NCI-H526 (cell line): ENCODE measurements around the gene VSIG8.
"Not testable (repeated sequence)": the region's sequence is repeated elsewhere in the genome, so short reads cannot be mapped to it uniquely, and the experiment has no call there.

ENCODE experiments used
- DNase-seq, 2 experiments: peaks; one replicate each; lab custom pipeline; 2025; lab: John Stamatoyannopoulos, UW

The VSIG8 gene

DNA sequence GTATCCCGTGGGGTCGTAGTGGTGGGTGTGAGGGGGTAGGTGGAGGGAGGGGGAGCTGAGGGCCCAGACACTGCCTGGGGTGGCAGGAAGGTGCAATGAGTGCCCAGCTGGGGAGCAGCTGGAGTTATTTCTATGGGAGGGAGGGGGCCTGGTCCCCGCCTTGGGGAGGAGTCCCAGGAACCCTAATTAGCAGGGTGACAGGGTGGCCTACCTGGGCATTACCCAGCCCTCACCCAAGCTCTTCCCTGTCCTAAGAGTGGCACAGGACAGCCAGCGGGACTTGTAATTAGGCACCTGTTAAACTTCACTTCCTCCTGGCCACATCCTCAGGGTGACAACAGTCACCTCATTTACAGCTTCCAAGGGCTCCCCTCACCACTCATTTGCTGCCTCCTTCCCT lies at the start of gene VSIG8:
Gene VSIG8, minus strand, starts transcription at position 101 of the 400 bp plus-strand sequence. CDS start 136 bp downstream, outside the sequence.
- DNase-seq: no peak

GRCh38 chr1:159911326-159912070 lies 49.0 kb upstream of the VSIG8 start:
- DNase-seq: no peak

GRCh38 chr1:159908031-159908940 lies 45.8 kb upstream of the VSIG8 start:
- DNase-seq: no peak

- DNase-seq: no peak
Observed at GRCh38 chr1:159906960-159907359, 44.5 kb upstream of the VSIG8 start.

- not testable (repeated sequence) for DNase-seq
Observed at GRCh38 chr1:159904036-159904435, 41.6 kb upstream of the VSIG8 start.

- DNase-seq: no peak
Observed at GRCh38 chr1:159902541-159902940, 40.1 kb upstream of the VSIG8 start.

DNA sequence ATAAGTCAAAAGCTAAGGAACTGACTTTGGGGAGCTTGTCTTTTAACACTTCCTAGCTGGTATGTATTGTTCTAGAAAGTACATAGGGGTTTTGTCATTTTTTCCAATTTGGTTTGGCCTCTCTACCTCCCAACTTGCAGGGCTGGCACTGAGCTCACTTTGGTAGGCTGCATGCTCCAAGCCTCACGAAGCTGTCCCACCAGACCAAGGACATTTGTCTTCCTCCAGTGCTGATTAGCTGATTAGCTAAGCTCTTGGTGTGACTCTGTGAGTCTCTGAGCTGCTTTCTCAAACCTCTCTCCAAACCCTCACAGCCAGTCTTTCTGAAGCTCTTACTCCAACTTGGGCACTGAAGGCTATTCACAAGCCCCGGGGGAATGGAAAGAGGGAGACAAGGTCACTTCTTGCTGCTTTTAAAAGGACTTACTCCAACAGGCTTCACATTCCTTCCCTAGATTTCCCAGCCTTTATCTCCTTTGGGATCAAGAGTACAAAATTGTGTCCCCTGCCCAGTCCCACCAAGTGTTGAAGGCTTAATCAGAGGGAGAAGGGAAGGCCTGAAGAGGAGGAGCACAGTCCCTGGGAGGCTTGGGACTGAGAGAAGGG lies 38.4 kb upstream of the VSIG8 start:
- DNase-seq: peak in 1 of 2 experiments; percentile 33

DNA sequence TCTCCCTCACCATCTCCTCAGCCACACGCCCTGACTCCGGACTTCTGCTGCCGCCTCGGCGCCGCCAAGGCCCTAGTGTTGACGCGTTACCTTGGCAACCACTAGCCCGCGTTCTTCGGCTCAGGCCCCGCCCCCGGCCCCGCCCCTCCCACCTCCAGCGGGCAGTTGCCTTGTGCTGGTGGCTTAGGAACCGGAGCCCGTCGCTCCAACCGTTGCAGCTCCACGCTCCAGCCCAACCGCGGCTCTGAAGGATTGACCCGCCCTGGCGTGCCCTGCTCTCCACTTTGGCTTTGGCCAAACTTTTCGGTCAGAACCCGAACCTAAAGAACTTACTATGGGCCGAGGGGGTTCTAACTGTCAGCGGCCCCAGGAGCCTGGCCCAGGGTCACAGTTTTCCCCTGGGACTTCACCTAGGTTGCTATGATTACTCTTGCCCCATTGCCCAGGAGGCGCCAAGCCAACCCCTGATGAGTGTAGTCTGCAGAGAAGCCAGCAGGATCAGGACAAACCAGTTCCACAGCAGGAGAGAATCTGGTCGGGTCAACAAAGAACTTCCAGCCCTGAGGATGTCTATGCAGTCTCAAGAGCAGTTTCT lies 37.7 kb upstream of the VSIG8 start, which contains the start of gene CFAP45:
Gene CFAP45, minus strand, starts transcription at position 80 of the 595 bp plus-strand sequence. Its CDS starts 67 bp downstream, at position 13.
- peak; percentile 95 to 99 for DNase-seq

GRCh38 chr1:159899634-159900033 lies 37.2 kb upstream of the VSIG8 start:
- not testable (repeated sequence) for DNase-seq

DNA sequence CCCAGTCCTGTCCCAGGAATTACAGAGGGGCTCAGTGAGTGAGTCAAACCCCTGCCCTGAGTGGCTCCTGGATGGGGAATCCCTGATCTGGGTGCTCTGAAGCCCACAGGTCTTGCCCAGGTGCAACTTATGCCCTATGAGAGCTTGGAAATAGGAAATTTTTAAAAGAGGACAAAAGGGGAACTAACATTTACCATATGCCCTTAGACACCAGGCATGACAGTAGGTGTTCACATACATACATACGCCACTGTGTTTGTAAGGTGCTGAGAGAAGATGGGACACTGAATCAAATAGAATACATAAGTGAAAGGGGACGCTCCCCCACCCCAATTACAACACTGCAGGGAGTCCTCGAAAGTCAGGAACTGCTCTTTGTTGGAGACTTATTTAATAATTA lies 36.1 kb upstream of the VSIG8 start:
- no peak for DNase-seq

DNA sequence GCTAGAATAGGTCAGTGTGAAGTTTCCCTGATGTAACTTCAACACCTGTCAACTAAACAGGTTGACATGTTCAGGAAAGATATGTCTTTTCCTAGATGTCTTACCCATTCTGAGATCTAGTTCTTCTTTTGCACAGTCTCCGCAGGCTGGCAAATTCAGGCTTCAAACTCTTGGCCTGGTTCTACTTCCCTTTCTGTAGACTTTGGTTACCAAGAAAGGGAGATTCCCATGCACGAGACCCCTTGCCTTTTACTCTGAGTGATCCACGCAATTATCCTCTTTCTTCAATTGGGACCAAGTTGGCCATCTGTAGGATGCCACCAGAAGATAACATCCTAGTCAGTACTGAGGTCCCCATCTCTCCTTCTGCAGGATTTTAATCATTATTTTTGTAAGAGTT lies 35.5 kb upstream of the VSIG8 start:
- no peak for DNase-seq

GRCh38 chr1:159896546-159896930 lies 34.1 kb upstream of the VSIG8 start:
- DNase-seq: no peak

GRCh38 chr1:159895836-159896545 lies 33.5 kb upstream of the VSIG8 start:
- no peak for DNase-seq

DNA sequence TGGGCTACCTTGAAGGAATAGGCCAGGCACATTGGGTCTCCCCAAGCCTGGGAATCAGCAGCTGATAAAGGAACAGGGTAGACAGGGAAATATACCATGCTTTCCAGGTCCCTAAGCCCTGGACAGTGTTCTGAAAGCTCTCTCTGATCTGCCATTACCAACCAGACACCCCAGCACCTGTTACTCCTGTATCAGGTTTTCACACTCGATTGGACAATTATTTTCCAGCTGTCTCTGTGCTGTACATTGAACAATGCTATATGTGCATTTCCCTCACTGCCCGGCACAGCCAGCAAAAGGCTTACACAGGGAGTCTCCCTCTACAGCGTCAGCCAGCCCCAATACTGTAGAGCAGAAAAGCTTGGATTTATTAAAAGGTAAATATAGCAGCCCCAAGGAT lies 32.8 kb upstream of the VSIG8 start:
- DNase-seq: no peak

GRCh38 chr1:159892944-159893343 lies 30.5 kb upstream of the VSIG8 start:
- peak in 1 of 2 experiments; percentile 26 for DNase-seq

- DNase-seq: peak; percentile 79 to 96
Observed at GRCh38 chr1:159891275-159892157, 29.1 kb upstream of the VSIG8 start.

- no peak for DNase-seq
Observed at GRCh38 chr1:159890390-159890789, 27.9 kb upstream of the VSIG8 start.

- no peak for DNase-seq
Observed at GRCh38 chr1:159889821-159890252, 27.4 kb upstream of the VSIG8 start.

DNA sequence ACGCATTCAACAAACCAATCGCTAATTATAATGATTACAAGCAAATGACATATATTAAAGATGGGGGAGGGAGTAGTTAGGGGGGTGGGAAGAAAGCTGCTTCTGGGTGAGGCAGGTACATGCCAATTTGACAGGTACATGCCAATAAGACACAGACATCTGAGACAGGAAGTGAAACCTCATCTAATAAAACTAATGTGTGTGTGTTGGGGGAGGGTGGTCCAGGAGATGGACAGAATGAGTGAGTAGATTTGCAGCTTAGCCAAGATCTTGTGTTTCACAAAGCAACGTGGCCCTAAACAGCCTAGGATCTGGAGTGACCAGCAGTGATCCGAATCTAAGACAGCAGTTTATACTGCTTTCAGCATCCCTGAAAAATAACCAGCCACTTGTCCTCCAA lies 26.7 kb upstream of the VSIG8 start:
- DNase-seq: no peak

DNA sequence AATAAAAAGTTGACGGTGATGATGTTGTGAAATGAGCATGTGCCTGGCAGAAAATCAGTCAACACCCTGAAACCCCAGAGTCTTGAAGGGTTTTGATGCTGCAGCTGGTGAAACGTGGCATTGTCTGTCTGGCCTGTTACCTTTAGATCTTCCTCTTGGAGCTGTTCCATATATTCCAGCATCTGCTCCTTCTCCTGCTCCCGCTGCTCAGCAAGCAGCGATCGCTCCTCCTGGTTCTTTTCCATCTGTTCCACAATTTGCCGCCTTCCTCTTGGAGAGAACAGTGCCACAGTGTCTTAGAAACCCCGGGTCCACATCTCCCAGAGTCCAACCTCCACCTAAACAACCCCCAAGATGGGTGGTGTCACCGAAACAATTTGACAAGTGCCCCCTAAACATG lies 21.8 kb upstream of the VSIG8 start:
- DNase-seq: no peak
